ENCODE data around the gene HMG20A.

Gene HMG20A

GRCh38 chr15:77430652-77431051 lies 10.0 kb downstream of the HMG20A start:
- no peak for DNase-seq

GRCh38 chr15:77436822-77437221 lies 16.1 kb downstream of the HMG20A start:
- DNase-seq: no peak

GRCh38 chr15:77437264-77437663 lies 16.6 kb downstream of the HMG20A start:
- no peak for DNase-seq

DNA sequence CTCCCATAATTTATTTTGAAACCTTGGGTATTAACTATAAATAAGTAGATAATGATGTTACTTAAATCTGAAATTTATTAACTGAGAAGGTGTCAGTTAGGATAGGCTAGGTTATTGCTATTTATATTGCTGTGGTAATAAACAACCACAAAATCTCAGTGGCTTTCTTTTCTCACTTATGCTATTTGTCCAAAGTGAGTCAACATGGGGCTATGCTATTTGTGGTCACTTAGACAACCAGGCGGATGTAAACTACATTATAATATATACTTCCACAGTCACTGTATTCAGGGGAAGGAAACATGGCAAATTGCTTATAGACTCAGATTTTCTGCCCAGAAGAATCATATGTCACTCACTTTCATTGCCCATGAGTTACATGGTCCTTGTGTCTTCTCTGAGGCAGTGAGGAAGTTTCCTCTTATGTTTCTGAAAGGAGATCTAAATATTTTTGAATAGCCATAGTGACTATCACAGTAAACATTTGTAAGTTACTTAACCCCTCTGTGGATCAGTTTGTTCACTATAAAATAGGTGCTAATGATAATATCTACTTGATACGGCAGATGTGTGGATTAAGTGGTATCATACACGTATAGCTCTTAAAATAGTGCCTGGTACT lies 19.8 kb downstream of the HMG20A start:
- no peak for DNase-seq

DNA sequence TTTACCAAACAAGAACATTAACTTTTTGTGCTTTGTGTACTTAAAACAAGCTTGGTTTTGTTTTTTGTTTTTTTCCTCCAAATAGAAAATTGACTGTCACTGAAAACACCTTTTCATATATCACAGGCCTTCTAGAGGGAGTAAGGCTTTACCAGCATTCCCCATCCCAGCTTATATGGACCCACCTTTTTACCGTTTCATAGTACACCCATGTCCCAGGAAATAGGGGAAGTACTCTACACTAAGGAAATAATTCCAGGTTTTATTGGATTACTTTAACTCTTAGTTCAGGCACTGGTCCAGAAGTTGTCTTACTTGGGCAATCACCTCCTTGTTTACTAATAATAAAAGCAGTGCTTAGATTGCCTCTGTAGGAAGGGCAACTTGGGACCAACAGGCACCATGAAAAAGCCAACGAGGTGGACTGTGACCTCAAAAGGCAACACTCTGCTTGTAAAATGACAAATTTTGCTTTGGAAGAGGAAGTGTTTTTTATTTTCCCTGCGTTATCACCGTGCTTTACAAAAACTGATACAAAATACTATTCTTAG lies 26.2 kb downstream of the HMG20A start:
- no peak for DNase-seq

DNA sequence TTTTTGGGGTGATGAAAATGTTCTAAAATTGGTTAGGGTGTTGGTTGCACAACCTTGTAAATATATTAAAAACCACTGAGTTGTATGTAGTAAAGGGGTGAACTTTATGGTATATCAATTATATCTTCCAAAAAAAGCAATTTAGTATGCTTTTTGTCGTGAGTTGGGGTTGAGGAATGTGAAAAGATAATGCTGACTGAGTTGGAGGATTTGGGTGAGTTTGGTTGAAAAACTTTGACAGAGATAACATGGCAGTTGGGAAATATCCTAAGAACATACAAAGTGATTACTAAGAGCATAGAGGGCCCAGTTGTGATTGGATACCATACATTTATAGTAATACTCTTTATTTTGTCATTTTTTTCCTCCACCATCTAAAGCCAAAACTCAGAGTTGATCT lies 33.6 kb downstream of the HMG20A start:
- no peak for DNase-seq

GRCh38 chr15:77454951-77455350 lies 34.3 kb downstream of the HMG20A start:
- DNase-seq: peak in 1 of 2 donors; percentile 17

DNA sequence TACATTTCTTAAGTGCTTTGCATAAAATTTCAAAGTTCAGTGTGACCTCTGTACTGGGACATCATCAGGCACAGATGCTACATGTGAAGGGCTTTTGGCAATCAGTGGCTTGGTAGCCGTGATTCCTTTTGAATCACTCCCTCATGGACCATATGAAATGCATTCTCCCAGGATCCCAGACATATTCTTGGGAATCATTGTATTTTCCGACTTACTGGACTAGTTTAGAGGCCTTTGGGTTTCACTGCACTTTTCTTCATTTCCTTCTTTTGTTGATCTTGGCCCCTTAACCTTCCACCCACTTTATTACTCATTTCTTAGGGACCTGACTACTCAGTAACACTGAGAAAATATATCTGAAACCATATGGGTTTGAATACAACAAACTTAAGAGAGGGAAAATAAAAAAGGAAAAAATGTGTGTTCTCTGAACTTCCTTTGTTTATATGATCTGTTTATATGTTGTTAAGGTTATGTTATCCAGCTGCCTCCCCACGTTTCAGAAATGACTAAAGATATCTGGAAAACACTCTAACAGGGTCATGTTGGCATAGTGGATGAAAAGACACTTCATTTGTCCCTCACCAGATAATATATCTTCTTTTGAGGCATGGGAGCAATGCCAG lies 35.1 kb downstream of the HMG20A start:
- DNase-seq: peak in 1 of 2 donors; percentile 1

DNA sequence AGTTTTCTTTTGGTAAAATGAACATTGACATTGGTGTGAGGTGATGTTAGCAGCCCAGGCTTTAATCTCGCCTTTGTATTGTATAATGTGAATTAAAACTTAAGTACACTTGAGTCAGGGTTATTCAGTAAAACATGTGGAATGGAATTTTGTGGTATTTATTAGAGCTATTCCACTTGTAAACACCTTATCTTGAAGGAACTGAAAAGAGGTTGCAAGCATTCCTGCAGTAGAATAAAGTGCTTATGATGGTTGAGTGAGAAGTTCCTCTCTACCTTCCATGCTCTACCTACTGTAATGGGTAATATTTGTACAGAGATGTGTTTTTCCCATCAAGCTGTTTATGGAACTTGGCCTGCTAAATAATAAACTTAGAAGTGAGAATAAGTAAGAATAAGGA lies 36.1 kb downstream of the HMG20A start:
- no peak for DNase-seq

- DNase-seq: no peak
These were observed 36.7 kb downstream of the HMG20A start for GRCh38 chr15:77457191-77457904.

- no peak for DNase-seq
These were observed 37.2 kb downstream of the HMG20A start for GRCh38 chr15:77457905-77458265.

- no peak for DNase-seq
These were observed 38.3 kb downstream of the HMG20A start for GRCh38 chr15:77459031-77459430.

DNA sequence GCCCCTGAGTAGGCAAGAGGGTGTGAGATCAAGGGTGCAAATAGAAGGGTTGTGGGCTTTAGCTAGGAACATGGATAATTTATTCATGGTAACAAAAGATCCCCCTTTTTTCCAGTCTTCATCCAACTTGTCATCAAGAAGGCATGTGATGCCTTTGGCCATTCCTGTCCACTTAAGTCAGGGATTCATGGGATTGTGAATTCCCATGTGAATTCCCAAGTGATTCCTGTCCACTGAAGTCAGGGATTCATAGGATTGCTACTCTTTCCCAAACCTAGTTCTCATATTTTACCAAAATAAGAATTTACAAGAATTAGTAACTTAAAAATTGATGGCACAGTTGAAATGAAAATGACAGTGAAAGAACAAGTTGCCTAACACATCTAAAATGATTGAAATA lies 40.8 kb downstream of the HMG20A start:
- no peak for DNase-seq

DNA sequence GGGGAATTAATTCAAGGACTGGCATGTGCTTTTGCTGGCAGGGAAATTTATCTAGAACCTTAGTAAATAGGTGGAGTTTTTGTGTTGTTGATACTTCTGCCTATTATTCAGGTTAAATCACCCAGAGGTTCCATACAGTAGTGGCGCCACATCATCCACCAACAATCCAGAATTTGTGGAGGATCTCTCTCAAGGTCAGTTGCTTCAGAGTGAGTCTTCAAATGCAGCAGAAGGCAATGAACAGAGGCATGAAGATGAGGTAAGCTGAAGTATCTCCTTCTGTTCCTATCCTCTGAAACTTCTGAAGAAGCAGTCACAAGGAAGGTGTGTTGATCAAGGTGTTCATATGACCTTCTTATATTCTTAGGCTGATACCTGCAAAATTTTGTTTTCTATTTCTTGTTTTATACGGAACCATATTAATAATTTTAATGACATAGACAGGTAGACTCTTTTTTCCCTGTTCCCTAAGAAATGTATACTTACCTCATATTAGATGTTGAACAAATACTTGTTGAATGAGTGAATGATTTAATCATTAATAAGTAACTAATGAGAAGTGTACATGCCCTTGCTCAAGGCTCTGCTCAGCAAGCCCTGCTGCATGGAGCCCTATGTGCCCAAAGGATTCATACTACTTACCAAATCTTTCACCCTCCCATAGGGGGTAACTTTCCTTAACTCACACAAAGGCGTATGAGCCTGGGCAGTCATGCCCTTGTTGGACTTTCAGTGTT lies 43.6 kb downstream of the HMG20A start:
- no peak for DNase-seq

- DNase-seq: no peak
These were observed 45.8 kb downstream of the HMG20A start for GRCh38 chr15:77466521-77466920.

DNA sequence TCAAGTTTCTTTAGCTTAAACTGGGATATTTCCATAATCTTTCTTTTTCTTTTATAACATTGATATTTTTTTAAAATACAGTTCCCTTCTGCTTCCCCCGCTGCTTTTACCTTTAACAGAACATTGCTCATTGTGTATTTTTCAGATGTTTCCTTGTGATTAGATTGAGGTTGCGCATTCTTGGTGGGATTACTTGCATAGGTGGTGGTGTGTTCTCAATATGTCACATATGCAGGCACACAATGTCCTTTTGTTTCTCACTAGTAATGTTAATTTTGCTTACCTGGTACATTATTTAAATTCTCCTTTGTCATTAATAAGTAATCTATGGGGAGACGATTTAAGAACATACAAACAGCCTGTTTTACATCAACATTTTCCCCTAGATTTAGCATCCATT lies 48.2 kb downstream of the HMG20A start:
- no peak for DNase-seq

DNA sequence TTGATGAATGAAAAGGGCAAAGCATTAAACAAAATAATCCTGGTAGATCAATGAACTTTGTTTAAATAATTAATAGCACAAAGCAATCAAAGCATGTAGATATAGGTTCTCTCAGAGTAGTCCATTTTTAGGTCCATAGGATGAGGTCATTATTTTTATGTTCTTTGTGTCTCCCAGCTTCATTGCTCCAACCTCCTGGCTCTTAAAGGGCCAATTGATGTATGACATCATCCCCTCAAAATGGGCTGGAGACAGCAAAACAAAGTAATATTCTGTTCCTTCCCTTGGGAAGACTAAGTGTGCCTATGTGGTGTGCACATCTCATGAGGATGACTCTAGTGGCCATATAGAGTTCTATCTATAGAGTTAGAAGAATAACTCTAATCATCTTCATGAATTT lies 49.5 kb downstream of the HMG20A start:
- DNase-seq: no peak

DNA sequence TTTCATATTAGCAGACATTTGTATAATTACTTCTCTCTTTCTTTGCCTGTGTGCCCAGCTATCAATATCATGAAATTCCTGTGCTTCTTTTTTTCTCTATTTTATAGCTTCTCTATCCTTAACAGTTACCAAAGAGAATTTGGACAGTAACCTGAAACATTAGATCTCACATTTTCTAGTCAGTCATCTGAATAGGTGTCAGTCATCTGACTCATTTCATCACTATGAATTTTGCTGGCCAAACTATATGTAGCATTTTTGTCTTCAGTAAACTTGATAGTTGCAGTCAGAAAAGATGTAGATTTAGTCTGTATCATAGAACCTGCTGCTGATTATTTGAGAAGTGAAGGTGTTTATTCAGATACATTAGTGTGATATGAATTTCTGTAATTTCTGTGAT lies 52.6 kb downstream of the HMG20A start:
- DNase-seq: no peak

GRCh38 chr15:77474310-77474988 lies 53.8 kb downstream of the HMG20A start:
- DNase-seq: no peak

- no peak for DNase-seq
These were observed 54.3 kb downstream of the HMG20A start for GRCh38 chr15:77475001-77475400.

GRCh38 chr15:77475898-77476297 lies 55.2 kb downstream of the HMG20A start:
- DNase-seq: no peak

DNA sequence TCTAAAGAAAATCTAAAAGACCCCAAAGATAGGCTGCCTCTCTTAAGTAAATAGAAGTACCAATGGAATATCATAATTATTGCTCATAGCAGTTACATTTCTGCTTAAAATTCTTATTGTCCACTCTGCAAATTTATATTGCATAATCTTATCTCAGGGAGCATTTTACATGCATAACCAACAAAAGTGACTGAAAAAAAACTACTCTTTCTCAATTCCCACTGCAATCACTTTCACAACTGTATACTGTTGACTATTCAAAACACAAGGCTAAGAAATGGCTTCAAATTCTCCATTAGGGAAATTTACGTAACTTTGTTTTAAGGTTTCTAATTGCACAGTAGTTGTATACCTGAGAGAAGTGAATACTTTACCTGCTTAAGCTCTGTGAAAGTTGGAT lies 56.3 kb downstream of the HMG20A start:
- DNase-seq: no peak

GRCh38 chr15:77478051-77478450 lies 57.4 kb downstream of the HMG20A start:
- no peak for DNase-seq
